Lower leg skin (tissue), 3 donors: ENCODE measurements around the gene WHAMM.

Experiments
- POLR2A ChIP-seq, 2 donors: fragments of 450-650 bp; IDR thresholded peaks; one replicate each; pipeline ENCODE4 v1.6.1; 2016 to 2017; ENCODE audit warnings: antibody characterized with exemption in 2 of 2, mild to moderate bottlenecking in 1 of 2, moderate library complexity in 1 of 2
- TF ChIP-seq, protein P1 (sequence below), 3 donors: fragments of 450-650 bp; IDR thresholded peaks; one replicate each; pipeline ENCODE4 v1.5.1; 2016; ENCODE audit warnings: antibody characterized with exemption in 3 of 3, mild to moderate bottlenecking in 3 of 3, moderate library complexity in 2 of 3

DNA sequence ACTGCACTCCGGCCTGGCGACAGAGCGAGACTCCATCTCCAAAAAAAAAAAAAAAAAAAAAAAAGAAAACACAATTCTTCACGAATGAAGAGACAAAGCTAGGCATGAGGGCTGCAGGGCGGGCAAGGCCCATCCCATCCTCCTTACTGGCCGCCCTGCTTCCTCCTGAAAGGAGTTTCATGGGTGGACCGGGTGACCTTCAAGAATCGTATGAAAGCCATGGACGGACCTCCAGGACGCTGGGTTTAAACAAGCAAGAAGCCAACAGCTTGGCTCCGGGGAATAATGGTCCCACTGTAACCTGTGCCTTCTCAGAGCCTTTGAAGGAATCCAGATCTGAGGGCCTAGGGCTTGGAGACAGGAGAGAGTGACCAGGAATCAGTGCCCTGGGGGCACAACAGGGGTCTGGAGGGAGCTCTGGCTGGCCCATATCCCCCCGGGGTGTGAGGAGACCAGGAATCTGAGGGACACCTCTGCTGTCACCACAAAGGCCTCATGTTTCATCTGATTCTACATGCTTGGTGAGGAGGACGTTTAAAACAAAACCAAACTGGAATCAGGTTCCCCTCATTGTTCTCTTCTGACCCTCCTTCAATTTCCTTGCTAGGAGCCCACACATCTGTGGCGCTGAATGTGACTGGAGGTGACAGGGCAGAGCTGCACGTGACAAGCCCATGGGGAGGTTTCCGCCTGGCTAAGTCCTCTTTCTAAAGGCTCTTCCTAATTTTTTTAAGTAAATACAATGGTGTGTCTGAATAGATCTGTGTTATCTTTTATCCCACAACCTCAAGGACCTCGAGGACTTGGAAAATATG is 46.1 kb downstream of the WHAMM start:
- TF ChIP-seq, protein P1, sequence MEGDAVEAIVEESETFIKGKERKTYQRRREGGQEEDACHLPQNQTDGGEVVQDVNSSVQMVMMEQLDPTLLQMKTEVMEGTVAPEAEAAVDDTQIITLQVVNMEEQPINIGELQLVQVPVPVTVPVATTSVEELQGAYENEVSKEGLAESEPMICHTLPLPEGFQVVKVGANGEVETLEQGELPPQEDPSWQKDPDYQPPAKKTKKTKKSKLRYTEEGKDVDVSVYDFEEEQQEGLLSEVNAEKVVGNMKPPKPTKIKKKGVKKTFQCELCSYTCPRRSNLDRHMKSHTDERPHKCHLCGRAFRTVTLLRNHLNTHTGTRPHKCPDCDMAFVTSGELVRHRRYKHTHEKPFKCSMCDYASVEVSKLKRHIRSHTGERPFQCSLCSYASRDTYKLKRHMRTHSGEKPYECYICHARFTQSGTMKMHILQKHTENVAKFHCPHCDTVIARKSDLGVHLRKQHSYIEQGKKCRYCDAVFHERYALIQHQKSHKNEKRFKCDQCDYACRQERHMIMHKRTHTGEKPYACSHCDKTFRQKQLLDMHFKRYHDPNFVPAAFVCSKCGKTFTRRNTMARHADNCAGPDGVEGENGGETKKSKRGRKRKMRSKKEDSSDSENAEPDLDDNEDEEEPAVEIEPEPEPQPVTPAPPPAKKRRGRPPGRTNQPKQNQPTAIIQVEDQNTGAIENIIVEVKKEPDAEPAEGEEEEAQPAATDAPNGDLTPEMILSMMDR (IDR thresholded peaks at IDR 0.05), result no peak
- no peak for TF ChIP-seq POLR2A (IDR thresholded peaks at IDR 0.05)
